GM23248 (cell line): Measurements from ENCODE around the gene HOGA1.
"Not testable (repeated sequence)": the region's sequence is repeated elsewhere in the genome, so short reads cannot be mapped to it uniquely, and the experiment has no call there.

ENCODE experiments used
- EZH2 ChIP-seq: fragments of 200-600 bp; sonication (generic); IDR thresholded peaks from 2 replicates; pipeline ENCODE4 v1.6.1; 2018; ENCODE audit warnings: antibody characterized with exemption, mild to moderate bottlenecking; ENCODE audit not compliant: insufficient read depth, poor library complexity, severe bottlenecking
- EZH2phosphoT487 ChIP-seq: fragments of 200-600 bp; sonication (generic); IDR thresholded peaks from 2 replicates; pipeline ENCODE4 v1.6.1; 2018; ENCODE audit warnings: antibody characterized with exemption, moderate library complexity, mild to moderate bottlenecking, low read depth; ENCODE audit not compliant: insufficient read depth

GRCh38 chr10:97649405-97649750 lies 65.2 kb downstream of the HOGA1 start:
- not testable (repeated sequence) for TF ChIP-seq EZH2, EZH2phosphoT487
